GM19035 (cell line): ENCODE results near the gene PPP1R36.
"Not testable (repeated sequence)": the region's sequence is repeated elsewhere in the genome, so short reads cannot be mapped to it uniquely, and the experiment has no call there.

Source experiments
- ATAC-seq: cut with Tn5 transposase; IDR thresholded peaks from one replicate; pipeline ENCODE4 v1.9.1; 2021; ENCODE audit not compliant: unreplicated experiment

Gene PPP1R36

GRCh38 chr14:64562436-64562835, 12.7 kb downstream of the PPP1R36 start:
- no peak for ATAC-seq

DNA sequence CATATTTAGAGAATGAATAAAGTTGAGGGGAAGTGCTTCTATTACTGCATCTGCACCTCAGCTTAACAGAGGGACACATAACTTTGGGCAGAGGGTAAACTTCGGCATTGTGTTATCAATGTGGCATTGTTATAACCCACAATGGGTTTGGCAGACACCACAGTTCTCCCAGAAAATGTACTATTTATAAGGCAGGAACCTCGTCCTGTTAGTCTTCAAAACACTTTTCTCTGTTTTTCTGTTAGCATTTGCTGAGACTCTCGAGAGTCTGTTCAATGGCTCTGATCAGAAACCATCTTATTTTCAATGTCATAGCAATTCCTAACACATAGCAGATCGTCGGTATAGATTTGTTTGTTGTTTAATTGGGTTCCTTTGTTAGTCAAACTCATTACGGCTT, 13.9 kb downstream of the PPP1R36 start:
- no peak for ATAC-seq

- ATAC-seq, result no peak
Measured at GRCh38 chr14:64566651-64567122, 16.9 kb downstream of the PPP1R36 start.

- ATAC-seq, result no peak
Measured at GRCh38 chr14:64569138-64569631, 19.4 kb downstream of the PPP1R36 start.

- not testable (repeated sequence) for ATAC-seq
Measured at GRCh38 chr14:64569646-64570045, 19.9 kb downstream of the PPP1R36 start.

DNA sequence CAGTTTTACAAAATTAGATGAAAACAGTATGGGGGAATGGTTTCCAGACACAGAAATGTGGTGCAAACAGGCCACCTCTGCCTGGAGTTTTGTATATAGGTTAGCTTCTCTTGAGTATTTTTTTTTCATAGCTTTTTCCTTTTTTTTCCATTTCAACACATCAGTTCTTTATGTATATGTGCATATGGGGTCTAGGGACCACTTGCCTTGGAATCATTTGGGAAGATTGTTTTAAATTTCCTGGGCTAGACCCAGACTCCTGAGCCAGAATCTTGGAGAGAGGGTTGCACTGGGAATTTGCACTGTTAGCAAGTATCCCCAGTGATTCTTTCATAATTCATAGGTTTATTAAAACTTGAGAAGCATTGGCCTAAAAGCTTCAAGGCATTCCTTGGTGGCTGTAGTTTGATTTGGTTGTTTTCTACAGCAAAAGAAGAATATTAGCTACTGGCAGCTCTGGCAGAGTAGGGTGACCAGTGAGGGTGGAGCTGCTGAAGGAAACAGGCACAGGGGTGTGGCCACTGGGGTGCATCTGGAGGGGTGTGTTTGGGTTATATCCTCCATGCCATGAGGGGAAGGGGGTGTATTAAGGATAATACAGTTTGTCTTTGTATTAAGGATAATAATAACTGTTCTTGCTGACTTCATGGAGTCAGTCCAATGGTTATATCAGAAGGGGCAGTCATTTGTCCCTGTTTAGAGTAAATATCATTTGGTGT, 22.8 kb downstream of the PPP1R36 start:
- ATAC-seq, result no peak

DNA sequence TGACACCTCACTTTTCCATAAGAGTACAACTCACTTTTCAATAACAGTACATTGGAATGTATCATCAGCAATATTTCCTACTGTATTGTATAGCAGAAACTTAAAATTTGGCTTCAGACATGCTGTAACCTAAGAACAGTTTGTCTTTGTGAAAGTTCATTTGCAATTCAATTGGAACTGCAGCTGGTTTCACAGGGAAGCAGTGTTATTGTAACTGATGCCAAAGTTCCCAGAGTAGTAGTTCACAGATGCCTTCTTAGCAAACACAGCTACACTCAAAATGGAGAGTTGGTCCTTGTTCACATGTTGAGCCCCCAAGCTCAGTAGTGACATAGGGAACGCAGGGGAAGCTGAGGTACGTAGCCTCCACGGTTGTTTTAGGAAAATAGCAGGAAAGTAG, 23.3 kb downstream of the PPP1R36 start:
- no peak for ATAC-seq

- no peak for ATAC-seq
Measured at GRCh38 chr14:64574371-64575107, 24.8 kb downstream of the PPP1R36 start.

- no peak for ATAC-seq
Measured at GRCh38 chr14:64577211-64577610, 27.4 kb downstream of the PPP1R36 start.

GRCh38 chr14:64580467-64580866, 30.7 kb downstream of the PPP1R36 start:
- ATAC-seq, result no peak

- ATAC-seq, result no peak
Measured at GRCh38 chr14:64581363-64581762, 31.6 kb downstream of the PPP1R36 start.

GRCh38 chr14:64581817-64582216, 32.1 kb downstream of the PPP1R36 start:
- ATAC-seq, result no peak

- ATAC-seq, result no peak
Measured at GRCh38 chr14:64584190-64584589, 34.4 kb downstream of the PPP1R36 start.

DNA sequence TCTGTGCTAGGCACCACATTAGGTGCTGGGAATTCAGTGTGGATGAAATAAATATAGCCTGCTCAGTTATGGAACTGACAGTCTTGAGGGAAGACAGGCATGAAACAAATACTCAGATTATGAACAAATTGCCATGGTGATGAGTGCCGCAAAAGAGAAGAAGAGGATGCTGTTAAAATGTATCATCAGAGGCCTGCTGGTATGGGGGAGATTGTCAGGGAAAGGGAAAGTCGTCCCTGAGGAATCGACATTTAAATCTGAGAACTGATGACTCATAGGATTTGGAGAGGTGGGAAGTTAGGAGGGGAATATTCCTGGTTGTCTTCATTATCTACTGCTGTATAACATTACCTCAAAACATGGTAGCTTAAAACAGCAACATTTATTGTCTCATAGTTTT, 42.0 kb downstream of the PPP1R36 start:
- no peak for ATAC-seq

DNA sequence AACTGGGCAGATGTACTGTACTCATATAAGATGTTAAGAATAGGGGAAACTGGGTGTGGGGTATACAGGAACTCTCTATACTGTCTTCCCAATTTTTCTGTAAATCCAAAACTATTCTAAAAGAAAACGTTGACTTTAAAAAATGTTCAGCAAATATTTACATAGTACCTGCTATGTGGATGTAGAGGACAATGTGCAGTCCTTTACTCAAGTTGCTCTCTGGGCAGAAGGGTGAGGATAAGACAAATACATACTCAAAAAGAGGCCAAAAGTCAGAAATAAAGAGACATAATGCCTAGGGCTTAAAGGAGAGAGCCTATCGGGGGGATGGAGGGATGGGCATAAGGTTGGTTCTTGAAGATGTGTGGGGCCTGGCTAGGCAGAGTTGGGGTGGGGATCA, 44.7 kb downstream of the PPP1R36 start:
- no peak for ATAC-seq

DNA sequence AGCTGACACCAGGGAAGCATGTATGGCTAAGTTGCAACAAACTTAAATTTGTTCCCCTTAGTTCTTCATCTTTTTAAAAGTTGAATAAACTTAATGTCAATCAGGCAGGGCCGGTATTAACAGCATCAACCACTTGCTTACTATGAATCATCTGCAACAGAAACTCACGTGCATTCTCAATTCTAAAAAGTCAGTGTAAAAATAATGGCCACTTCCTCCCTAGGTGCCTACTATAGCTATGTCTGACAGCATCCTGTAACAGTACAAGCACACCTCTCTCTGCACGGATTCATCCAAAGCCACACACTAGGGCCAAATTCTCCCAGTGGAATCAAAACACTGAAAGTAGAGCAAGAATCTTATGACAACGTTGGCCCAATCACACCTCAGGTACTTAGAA, 48.6 kb downstream of the PPP1R36 start:
- ATAC-seq, result no peak

- ATAC-seq, result no peak
Measured at GRCh38 chr14:64601571-64601970, 51.8 kb downstream of the PPP1R36 start.

GRCh38 chr14:64602826-64603225, 53.1 kb downstream of the PPP1R36 start:
- ATAC-seq, result no peak

- ATAC-seq, result no peak
Measured at GRCh38 chr14:64604001-64604400, 54.2 kb downstream of the PPP1R36 start.

DNA sequence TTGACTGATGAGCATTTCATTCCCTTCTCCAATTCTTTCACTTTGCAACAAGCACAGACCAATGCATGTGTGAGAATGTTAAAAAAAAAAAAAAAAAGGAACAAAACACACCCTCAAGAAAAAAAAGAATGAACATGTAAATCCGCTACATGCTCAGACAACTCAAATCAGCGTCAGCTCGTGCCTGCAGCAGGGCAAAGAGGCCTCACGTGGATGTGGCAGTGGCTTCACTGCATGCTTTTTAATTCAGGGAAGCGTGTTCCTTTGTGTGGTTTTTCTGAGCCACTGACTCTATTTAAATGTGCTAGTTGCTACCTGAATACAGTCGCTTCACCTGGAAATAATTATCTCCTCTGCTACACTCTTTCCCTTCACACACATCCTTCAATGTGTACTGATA, 55.1 kb downstream of the PPP1R36 start:
- ATAC-seq, result no peak

DNA sequence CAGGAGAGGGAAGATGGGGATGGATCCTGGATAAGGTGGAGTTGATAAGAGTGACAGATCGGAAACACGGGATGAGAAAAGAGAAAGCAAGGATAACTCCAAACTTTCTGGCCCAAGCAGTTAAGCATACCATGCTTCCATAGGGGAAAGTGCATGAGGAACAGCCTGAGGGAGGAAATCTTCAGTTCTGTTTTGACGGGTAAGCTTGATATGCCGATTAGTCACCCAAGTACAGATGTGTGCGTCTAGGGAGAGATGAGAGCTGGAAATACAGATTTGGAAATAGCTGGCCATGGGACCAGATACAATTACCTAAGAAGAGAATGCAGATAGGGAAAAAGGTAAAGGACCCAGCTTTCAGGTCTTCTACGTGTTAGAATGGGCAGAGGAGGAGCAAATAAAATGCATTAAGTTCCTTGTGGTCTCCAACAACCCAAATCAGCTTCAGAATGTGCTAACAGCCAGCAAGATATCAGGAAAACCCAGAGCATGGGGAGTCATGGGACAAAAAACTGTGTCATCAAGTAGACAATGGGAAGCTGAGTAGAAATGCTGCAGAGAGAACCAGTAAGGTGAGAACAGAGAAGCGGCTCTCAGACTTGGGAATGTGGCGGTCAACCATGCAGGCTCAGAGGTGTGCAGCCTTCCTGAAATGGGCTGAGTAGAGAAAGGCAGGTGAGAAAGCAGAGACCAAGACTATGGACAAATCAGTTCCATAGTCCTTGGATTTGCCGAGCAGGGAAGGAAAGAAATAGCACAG, 56.3 kb downstream of the PPP1R36 start:
- no peak for ATAC-seq
